ENCODE data around the gene TNPO2.

TNPO2 gene

DNA sequence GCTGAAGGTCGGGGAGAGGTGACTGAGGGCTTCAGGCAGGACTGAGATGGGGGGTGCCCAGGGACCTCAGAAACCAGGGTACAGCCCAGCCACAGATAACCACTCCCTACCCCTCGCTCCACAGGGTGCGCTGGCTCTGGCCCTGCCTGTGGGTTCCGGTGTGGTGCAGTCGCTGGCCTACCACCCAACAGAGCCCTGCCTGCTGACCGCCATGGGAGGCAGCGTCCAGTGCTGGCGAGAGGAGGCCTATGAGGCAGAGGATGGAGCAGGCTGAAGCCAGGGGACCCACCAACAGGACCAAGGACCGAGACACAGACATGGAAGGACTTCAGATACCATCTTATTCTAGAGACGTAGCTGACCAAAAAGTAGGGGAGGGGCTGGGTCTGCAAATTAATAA is 48.3 kb downstream of the TNPO2 start:
- DNase-seq: no peak

DNA sequence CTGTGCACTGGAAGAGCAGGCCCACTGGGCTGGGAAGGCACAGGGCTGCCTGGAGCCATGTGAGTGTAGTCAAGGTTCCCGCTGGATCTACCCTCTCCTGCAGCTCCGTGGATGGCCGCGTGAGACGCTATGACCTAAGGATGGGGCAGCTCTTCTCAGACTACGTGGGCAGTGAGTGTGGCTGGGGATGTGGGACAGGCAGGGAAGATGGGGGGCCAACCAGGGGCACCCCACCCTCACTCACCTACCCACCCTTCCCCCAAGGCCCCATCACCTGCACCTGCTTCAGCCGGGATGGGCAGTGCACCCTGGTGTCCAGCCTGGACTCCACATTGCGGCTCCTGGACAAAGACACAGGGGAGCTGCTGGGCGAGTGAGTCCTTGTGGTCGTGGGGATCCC is 51.0 kb downstream of the TNPO2 start:
- no peak for DNase-seq

DNA sequence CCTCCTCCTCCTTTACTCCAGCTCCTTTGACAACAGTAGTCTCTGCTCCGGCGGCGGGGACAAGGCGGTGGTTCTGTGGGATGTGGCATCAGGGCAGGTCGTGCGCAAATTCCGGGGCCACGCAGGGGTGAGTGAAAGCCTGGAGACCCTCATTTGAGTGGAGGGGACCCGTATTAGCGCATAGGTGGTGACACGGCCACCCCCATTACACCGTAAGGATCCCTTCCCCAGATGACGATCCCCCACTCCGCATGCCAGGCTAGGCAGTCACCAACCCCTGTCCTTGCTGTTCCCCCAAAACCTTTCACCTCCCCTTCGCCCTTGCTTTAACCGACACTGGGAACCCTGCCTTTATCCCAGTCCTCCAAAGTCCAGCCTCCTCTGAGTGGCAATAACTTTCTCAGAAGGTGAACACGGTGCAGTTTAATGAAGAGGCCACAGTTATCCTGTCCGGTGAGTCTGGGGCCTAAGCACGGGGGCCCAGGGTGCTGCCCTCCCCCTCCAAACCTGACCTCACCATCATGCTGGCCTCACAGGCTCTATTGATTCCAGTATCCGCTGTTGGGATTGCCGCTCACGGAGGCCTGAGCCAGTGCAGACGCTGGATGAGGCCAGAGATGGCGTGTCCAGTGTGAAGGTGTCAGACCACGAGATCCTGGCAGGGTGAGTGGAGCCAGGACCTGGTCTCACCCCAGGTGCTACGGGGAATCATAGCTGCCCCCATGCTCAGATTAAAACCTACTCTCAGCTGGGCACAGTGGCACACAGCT is 53.4 kb downstream of the TNPO2 start:
- DNase-seq: no peak

DNA sequence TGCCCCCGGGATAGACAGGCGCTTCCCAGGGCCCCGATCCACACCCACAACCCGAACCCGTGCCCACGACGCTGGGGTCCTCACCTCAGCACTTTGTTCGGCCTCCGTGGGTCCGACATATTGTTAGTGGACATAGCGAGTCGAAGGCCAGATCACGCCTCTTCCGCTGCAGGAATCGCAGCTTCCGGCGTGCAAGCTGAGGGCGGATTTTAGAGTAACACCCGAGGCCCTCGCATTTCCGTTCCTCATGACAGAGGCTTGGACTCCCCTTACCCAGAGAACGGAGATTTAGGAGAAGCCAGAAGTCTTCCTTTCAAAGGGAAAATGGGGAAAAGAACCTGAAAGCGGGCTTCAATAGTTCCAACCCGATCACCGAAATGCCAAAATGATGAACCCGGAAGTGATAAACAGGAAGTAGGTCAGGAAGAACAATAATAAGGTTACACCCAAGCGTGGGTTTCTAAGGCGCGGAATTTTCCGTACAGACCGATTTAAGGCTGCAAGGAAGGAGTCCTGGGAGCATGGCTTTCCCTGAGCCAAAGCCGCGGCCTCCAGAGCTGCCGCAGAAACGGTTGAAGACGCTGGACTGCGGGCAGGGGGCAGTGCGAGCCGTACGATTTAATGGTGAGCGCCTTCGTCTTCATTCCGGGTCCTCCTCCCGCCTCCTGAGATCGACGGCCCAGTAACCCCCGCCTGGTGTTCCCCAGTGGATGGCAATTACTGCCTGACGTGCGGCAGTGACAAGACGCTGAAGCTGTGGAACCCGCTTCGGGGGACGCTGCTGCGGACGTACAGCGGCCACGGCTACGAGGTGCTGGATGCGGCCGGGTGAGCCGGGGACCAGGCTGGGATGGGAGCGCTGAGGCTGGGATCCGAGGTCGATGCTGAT is 54.2 kb downstream of the TNPO2 start:
- DNase-seq: peak; percentile 54

DNA sequence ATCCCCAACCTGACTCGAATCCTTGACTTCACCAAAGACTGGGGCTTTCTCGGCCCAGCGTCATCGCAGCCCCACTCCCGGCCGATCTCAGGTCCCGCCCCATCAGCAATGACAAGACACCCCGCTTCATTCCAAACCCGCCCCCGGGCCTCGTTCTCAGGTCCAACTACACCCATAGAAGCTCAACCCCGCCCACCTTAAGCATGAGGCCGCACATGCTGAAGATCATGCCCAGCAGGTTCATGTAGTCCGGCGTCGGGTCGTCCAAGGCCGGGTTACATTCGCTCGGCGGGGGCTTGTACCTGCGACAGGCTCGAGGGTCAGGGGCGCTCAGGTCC is 54.8 kb downstream of the TNPO2 start:
- peak; percentile 74 for DNase-seq

DNA sequence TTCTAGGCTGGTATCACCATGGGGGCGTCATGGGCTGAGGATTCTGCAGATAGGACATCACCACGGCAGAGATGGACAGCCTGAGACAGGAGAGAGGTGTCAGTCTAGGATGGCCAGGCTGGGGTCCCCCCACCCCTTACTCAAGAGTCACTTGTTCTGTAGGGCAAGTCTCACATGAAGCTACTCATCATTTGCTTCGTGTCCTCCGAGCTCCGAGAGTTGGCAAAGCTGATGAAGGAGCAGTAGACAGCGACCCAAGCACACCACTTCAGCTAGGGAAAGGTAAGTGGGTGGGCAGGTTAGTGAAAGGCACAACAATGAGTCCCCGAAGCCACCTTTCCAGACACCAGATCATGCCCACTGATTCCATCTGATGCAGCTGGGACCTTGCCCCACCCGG is 55.4 kb downstream of the TNPO2 start:
- DNase-seq: no peak

DNA sequence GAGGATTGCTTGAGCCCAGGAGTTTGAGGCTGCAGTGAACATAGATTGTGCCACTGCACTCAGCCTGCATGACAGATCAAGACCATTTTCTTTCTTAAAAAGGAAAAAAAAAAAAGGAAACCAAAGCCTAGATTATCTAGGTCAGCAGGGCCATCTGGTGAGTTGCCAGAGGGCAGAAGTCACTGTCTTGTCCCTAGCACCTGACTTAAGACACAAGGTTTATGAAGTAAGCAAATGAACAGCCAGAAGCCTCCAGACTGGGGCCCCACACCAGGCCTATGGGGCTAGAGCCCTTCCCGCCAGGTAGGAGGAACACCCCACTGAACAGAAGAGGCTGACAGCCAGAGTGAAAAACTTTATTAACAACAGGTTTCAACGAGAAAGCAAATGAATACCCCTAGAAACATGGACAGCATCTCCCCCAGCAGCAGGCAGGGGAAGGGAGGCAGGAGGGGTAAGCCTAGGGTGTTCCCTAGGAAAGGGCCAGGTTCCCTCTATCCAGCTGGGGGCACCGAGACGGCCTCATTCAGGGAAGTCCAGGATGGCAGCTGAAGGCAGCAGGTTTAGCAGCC is 55.9 kb downstream of the TNPO2 start:
- no peak for DNase-seq

DNA sequence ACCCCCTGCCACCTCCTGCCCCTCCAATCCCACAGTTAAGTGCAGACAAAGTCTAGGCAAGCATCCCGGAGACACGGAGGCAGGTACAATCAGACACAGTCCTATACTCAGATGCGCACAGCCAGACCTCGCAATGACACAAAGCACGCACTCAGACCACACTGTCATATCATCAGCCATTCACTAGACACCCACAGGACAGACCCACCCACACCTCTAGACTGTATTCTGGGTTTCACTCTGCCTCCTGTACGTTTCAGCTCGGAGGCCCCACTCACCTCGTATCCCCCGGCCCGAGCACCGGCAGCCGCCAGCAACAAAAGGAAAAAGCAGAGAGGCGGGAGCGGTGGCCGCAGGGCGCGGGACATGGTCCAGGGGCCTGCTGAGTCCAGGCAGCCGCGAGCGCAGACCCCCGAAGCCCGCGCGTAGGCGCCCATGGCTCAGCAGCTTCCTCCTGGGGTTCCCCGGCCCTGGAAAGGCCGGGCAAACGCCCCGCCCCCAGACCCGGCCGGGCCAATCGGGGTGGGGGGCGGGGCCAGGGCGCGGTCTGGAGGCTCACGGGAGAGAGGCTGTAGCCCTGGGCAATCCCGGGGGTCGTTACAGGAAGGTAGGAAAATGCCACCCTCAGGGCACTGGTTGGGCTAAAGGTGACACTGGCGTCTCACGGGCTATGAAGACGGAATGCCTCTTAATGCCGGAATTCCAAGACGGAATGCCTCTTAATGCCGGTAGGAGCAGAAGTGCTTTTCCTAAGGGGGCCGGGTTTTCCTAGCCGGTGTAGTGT is 57.3 kb downstream of the TNPO2 start, which contains the start of the genes MAN2B1 and WDR83:
MAN2B1 (minus strand) TSS at position 478 of the 784 bp plus-strand sequence; CDS start at position 437, 41 bp downstream.
WDR83 (plus strand) TSS at position 543 of the 784 bp plus-strand sequence. CDS start 2,984 bp downstream, outside the sequence.
- peak; percentile 75 for DNase-seq

DNA sequence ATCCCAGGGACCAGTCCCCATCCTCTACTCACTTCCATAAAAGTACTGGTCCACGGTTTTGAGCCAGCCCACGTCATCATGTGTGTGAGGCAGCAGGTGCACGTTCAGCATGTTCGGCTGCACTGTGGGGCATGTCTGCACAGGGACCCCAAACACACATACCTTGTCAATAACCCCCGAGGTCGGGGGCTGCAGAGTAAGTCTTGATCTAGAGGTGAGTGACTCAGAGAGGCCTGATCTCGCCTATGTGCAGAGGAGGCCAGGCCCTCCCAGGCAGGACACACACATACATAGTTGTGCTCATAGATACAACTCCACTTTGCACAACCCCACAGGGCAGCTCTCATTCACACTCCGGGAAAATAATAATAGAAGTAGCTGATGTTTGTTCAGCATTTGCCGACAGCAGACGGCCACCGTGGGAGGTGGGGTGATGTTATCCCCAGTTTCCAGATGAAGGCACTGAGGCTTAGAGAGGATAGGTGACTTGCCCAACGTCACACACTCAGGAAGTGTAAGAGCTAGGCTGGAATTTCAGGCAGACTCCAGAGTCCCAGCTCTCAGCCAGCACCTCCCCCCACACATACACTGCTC is 58.0 kb downstream of the TNPO2 start:
- no peak for DNase-seq

DNA sequence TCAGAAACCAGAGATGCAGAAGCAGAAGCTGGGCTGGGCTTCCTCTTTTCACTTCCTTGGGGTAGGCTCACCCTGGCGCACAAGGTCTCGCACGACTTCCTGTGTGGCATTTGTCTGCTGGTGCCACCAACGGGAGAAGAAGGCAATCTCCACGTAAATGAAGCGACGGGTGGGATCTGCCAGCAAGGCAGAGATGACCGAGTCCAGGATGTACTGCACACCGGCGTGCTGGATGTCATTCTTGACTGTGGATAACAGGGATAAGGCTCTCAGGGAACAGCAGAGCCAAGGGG is 58.5 kb downstream of the TNPO2 start:
- peak; percentile 14 for DNase-seq

DNA sequence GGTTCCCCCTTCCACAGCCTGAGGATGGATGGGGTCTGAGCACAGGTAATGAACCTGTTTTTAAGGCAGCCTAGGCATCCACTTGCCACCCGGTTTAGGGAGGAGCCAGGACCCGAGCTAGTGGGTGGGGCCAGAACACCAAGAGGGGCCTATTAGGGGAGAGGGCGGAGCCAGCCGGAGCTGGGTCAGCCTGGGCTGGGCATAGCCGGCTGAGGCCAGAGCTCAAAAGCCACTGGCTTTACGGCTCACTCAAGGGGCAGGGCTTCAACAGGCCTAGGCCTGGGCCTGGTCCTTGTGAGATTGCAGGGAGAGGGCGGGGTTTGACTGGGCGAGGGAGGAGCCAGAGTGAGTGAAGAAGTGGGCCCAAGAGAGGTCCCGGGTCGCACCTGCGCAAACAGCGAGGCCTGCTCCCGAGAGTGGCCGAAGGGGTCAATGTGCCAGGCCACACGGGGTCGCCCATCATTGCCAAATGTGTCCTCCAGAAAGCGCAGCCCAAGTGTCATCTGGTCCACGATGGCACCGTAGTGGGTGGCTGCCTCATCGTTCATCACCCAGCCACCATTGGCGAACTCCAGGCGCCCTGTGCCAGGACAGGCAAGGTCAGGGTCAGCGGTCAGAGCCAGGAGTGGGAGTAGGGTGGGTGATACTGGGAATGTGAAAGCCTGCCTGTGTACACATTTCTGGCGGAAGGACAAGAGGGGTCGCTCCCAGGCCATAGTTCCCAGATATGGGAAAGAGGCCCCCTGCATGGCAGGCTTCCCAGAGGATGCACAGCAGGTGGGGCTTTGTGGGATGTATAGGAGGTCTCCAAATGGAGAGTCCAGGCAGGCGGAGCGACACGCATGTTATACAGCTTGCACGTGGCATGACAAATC is 59.1 kb downstream of the TNPO2 start:
- DNase-seq: no peak

DNA sequence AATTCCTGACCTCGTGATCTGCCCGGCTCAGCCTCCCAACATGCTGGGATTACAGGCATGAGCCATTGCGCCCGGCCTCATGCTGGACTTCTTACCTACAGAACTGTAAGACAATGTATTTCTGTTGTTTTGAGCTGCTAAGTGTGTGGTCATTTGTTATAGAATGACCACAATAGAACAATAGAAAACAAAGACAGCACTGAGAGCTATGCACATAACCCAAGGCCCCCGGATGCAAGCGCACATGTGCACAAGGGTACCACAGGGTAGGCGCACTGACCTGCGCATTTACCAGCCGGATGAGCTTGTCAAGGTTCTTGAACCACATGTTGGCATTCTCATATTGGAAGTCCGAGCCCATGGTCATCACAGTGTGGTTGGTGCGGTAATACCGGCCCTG is 62.8 kb downstream of the TNPO2 start:
- no peak for DNase-seq

DNA sequence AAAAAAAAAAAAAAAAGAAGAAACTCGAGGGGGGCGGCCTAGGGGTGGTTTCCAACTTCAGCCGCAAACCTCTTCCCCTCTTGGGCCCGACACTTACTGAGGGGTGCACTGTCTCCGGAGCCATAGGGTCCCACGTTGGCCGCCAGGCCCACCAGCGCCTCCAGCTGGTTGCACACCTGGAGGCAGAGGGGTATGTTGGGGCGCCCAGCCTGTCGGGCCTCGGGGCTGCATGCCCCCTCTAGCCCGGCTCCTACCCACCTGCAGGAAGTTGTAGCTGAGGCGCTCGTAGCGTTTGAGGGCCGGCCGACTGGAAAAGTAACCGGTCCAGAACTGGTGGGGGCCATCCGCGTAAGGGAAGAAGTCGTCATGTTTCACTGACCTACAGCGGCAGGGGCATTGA is 65.8 kb downstream of the TNPO2 start:
- no peak for DNase-seq

DNA sequence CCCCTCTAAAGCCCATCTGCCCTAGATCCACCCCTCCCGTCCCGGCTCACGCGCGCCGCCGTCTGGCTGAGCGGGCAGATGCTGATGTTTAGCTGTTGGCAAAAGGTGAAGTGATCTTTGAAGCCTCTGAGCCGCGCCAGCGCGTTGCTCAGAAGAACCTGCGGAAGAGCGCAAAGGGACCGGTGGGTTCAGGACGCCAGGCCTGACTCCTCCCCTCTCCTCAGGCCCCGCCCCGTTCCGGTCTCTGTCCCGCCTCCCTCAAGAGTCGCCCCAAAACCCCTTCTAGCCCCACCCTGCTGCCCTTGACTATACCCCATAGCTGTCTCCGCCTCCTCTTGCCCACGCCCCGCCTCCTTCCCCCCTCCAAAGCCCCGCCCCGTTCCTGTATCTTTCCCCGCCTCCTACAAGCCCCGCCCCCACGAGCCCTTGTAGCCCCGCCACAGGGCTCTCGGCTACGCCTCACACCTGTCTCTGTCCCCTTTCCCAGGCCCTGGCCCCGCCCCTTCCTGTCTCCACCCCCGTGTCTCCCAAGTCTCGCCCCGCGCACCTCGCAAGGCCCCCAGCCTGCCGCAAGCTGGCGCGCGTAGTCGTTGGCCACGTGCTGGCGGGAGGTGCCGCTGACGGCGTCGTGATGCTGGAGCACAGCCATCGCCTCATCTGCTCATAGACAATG is 66.7 kb downstream of the TNPO2 start:
- no peak for DNase-seq

DNA sequence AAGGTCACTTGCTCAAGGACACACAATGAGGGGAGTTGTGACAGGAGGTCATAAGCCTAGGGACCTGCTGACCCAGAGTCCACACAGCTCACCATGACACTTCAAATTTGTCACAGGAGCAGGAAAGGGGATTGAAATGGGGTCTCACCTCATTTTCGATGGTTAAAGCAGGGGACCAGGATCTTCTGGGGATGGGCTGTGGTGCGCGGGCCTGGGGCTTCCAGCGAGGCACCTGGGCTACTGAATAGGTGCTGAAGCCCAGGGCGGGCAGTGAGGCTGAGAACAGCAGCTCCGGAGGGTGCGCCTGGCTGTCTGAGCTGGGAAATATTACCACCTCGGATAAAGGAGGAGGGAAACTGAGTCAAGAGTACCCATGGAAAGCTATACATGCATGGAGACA is 68.2 kb downstream of the TNPO2 start:
- no peak for DNase-seq

DNA sequence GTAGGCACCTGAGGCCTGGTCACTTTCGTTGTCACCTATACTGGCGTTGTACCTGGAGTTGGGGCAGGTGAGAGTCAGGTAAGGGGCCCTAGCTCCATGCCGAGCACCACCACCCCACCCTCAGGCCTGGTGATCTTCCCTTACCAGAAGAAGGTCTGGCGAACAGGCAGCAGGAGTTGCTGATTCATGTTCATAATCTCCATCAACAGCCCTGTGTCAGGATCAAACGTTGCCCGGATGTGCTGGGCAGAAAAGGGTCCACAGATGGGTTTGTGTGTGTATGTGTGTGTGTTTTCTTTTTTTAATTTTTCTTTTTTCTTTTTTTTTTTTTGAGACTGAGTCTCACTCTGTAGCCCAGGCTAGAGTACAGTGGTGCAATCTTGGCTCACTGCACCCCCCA is 71.5 kb downstream of the TNPO2 start:
- DNase-seq: no peak

DNA sequence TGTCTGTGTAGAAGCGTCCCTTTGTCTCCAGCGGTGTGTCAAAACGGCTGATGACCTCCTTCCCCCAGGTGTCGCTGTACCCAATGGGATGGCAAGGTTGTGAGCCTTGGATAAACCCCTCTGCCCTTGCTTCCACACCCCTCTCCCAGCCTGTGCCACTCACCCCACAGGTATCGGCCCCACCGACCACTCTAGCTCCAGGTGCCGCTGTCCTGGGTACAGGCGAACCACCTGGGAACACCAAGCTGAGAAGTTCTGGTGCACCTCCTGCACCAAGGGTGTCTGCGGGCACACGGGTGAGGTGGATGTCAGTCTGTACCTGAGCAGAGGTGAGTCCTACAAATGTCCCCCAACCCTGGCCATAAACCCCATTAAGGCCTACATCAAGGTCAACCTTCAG is 73.8 kb downstream of the TNPO2 start:
- DNase-seq: no peak

Measured in effector CD8-positive, alpha-beta T cell (primary cell).